ENCODE results near the gene ARRDC1. TPM values are rescaled to one million over a fixed set of nuclear protein-coding genes. Genes with fewer than 3 reads are reported as not detected.

Gene ARRDC1
- total and polyA plus RNA-seq, 8 donors, result 20.9 to 161 (median 26.5) TPM

DNA sequence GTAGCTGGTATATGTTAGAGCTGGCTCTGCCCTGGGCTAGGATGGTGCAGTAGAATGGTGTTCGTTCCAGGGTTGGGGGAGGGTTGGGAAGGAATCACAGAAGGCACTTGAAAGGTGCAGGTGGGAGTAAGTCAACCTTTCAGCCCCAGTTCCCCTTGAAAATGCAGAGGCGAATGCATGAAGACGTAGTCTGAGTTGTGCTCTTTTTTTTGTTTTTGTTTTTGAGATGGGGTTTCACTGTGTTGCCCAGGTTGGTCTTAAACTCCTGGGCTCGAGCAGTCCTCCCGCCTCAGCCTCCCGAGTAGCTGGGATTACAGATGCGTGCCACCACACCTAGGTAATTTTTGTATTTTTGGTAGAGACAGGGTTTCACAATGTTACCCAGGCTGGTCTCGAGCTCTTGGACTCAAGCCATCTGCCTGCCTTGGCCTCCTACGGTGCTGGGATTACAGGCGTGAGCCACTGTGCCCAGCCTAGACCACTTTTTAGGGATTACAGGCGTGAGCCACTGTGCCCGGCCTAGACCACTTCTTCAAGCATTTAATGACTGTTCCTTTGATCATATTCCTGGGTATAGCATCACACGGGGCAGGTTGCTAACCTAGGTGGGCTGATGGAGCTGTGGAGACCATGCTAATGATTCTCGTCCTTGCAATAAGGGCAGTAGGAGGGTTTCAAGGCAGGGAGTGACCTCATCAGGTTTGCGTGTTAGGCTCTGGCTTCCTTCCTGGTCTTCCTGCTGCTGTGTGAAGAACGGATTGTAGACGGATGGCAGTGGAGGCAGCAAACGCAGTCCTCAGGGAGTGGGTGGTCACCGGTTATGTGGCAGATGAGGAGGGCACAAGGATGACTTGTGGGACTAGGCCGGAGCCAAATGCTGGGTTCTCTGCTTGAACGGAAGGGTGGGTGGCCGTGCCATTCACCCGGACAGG lies 27.0 kb downstream of the ARRDC1 start:
- Histone ChIP-seq H3K27me3 (no peaks in the 10 kb centered on the region), H3K4me1 (peaks cover 0 to 6% (median 0%) of the 10 kb centered on the region in 3 donors), H3K4me3 (no peak overlapping the region), H3K27ac (no peak overlapping the region), H3K36me3 (no peaks in the 10 kb centered on the region), H3K9me3 (no peaks in the 10 kb centered on the region)
- TF ChIP-seq, protein P1, sequence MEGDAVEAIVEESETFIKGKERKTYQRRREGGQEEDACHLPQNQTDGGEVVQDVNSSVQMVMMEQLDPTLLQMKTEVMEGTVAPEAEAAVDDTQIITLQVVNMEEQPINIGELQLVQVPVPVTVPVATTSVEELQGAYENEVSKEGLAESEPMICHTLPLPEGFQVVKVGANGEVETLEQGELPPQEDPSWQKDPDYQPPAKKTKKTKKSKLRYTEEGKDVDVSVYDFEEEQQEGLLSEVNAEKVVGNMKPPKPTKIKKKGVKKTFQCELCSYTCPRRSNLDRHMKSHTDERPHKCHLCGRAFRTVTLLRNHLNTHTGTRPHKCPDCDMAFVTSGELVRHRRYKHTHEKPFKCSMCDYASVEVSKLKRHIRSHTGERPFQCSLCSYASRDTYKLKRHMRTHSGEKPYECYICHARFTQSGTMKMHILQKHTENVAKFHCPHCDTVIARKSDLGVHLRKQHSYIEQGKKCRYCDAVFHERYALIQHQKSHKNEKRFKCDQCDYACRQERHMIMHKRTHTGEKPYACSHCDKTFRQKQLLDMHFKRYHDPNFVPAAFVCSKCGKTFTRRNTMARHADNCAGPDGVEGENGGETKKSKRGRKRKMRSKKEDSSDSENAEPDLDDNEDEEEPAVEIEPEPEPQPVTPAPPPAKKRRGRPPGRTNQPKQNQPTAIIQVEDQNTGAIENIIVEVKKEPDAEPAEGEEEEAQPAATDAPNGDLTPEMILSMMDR (IDR thresholded peaks at IDR 0.05), result no peak
- FAIRE-seq, result no peak
- peak in 2 of 4 donors; percentile 10 to 13 for ATAC-seq
- DNase-seq, result no peak
- 80 to 82% methylated on average over 23 of the region's 23 CpGs for WGBS, 2 donors
- intact Hi-C loops (cut with DNase I), result no loop called here

DNA sequence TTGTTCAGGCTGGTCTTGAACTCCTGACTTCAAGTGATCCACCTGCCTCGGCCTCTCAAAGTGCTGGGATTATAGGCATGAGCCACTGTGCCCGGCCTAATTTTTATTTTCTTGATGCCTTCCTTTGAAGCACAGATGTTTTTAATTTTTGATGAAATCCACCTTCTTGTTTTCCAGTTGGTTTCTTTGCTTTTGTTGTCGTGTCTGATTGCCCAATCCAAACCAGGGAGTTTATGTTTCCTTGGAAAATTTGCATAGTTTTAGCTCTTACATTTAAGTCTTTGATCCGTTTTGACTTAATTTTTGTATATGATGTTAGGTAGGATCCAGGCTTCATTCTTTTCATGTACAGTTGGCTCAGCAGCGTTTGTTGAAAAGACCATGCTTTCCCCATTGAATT lies 28.5 kb downstream of the ARRDC1 start:
- H3K27ac ChIP-seq, result no peak overlapping the region
- DNase-seq, result no peak
- intact Hi-C loops (cut with DNase I), result no loop called here
- FAIRE-seq, result no peak
- no peaks in the 10 kb centered on the region for H3K36me3 ChIP-seq
- TF ChIP-seq, protein P1 (IDR thresholded peaks at IDR 0.05), result no peak
- no peaks in the 10 kb centered on the region for H3K27me3 ChIP-seq
- 85 to 89% methylated on average over 5 of the region's 5 CpGs for WGBS, 2 donors
- ATAC-seq, result no peak
- peaks cover 0 to 6% (median 0%) of the 10 kb centered on the region in 3 donors for H3K4me1 ChIP-seq
- no peak overlapping the region for H3K4me3 ChIP-seq
- no peaks in the 10 kb centered on the region for H3K9me3 ChIP-seq

DNA sequence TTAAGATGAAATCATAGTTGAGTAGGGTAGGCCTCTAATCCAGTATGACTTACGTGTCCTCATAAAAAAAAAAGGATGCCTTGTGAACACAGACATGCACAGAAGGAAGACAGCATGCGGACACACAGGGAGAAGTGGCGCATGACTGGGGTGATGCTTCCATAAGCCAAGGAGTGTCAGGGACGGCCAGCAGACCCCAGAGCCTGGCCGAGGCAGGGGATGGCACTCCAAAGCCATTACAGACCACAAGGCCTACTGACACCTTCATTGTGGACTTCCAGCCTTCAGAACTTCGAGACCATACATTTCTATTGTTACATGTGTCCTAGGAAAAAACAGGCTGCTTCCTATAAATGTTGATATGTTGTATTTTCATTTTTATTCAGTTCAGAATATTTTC lies 33.2 kb downstream of the ARRDC1 start:
- ATAC-seq (no peak), FAIRE-seq (no peak), DNase-seq (peak in 1 of 6 donors; percentile 18)
- TF ChIP-seq, protein P1 (IDR thresholded peaks at IDR 0.05), result no peak
- Histone ChIP-seq H3K4me1 (no peaks in the 10 kb centered on the region), H3K9me3 (no peaks in the 10 kb centered on the region), H3K36me3 (peaks cover 0 to 5% (median 0%) of the 10 kb centered on the region in 3 donors), H3K4me3 (no peak overlapping the region), H3K27me3 (no peaks in the 10 kb centered on the region), H3K27ac (no peak overlapping the region)
- WGBS, 2 donors, result 93 to 95% methylated on average over 6 of the region's 6 CpGs
- intact Hi-C loops (cut with DNase I), result no loop called here

DNA sequence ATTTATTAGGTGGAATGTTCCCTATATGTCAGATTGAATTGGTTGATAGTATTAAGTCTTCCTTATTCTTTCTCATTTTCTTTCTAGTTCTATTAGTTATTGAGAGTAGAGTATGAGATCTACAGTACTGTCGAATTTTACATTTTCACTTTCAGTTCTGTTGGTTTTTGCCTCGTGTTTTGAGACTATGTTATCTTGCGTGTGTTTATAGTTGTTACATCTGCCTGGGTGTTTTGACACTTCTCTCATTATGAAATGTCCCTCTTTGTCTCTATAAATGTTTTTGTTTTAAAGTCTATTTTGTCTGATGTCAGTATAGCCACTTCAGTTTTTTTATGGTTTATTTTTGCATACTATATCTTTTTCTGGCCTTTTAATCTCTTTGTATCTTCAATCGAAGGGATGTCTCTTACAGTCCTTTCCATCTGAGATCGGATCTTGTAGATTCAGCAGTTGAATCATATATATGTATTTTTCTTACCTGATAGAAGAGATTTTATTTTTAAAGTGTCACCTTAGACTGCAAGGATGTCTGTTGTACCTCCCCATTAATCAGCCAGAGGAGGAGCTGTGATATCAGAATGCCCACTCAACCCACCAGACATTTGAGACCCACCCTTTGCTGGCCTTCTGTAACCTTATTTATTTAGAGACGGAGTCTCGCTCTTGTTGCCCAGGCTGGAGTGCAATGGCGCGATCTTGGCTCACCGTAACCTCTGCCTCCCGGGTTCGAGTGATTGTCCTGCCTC lies 34.0 kb downstream of the ARRDC1 start:
- no peaks in the 10 kb centered on the region for H3K4me1 ChIP-seq
- intact Hi-C loops (cut with DNase I), result no loop called here
- no peaks in the 10 kb centered on the region for H3K9me3 ChIP-seq
- no peaks in the 10 kb centered on the region for H3K27me3 ChIP-seq
- peaks cover 0 to 5% (median 0%) of the 10 kb centered on the region in 3 donors for H3K36me3 ChIP-seq
- H3K4me3 ChIP-seq, result no peak overlapping the region
- no peak for FAIRE-seq
- 79 to 83% methylated on average over 12 of the region's 12 CpGs for WGBS, 2 donors
- peak in 1 of 4 donors; percentile 45 for ATAC-seq
- TF ChIP-seq, protein P1 (IDR thresholded peaks at IDR 0.05), result no peak
- H3K27ac ChIP-seq, result no peak overlapping the region
- DNase-seq, result no peak

All from pancreas (tissue), 10 donors.